Measurements from ENCODE around the gene RASA4B. TPM values are rescaled to one million over a fixed set of nuclear protein-coding genes. Genes with fewer than 3 reads are reported as not detected.

Gene RASA4B
- total RNA-seq, 1 donor from 2014 or later, result 2.3 TPM

DNA sequence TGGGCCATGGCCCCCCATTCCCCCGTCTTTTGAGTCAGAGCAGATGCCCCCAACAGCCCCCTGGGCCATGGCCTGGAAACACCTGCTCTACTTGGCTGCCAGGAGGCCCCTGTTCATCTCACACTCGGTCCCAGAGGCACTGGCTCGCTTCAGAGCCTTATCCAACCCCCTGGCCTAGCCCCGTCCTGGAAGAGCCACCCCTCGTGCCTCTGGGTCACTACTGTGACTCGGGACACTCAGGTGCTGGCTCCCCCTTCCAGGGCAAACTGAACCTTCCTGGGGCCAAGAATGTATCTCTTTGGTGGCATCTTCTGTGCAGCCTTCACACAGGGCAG lies 45.8 kb downstream of the RASA4B start:
- no peak for DNase-seq (ENCODE audit: low read depth)
- no peak for TF ChIP-seq CTCF (conservative IDR thresholded peaks at IDR 0.05; ENCODE audit: low read depth, low read length)
- H3K4me3 ChIP-seq (ENCODE audit: low read depth, low read length), result no peak overlapping the region

DNA sequence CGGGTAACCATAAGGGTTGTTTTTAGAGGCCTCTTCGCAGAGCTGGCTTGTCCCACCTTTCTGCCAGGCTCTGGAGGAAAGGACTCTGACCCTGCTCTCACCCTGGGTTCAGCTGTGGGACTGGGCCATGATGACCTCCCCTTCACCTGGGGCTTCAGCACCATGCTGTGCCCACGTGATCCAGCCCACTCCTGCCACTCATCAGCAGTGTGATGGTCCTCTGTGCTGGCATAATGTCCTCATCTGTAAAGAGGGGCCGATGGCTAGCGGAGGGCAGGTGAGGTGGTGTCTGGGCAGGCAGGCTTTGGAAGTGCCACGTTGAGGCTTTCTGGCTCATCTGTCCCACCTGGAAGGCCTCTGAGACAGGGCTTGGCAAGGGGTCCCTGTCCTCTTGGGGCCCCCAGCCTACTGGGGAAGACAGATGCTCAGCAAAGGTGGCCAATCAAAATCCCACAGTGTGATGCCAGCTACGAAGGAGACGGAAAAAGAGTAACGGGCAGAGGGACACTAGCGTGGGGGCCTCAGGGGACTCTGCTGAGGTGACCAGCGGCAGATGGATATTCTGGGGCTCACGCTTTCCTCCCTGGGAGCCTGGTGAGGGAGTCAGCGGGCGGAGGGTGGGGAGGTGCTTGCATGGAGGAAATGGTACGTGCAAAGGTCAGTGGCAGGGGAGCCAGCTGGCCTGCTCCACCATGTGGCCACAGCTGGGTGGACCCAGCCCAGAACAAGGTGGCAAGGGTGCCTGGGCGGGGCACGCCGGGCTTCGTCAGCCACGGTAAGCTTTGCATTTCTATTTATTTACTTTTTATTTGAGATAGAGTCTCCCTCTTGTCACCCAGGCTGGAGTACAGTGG lies 47.4 kb downstream of the RASA4B start:
- no peak overlapping the region for H3K4me3 ChIP-seq (ENCODE audit: low read depth, low read length)
- DNase-seq (ENCODE audit: low read depth), result no peak
- TF ChIP-seq CTCF (conservative IDR thresholded peaks at IDR 0.05; ENCODE audit: low read depth, low read length), result no peak

DNA sequence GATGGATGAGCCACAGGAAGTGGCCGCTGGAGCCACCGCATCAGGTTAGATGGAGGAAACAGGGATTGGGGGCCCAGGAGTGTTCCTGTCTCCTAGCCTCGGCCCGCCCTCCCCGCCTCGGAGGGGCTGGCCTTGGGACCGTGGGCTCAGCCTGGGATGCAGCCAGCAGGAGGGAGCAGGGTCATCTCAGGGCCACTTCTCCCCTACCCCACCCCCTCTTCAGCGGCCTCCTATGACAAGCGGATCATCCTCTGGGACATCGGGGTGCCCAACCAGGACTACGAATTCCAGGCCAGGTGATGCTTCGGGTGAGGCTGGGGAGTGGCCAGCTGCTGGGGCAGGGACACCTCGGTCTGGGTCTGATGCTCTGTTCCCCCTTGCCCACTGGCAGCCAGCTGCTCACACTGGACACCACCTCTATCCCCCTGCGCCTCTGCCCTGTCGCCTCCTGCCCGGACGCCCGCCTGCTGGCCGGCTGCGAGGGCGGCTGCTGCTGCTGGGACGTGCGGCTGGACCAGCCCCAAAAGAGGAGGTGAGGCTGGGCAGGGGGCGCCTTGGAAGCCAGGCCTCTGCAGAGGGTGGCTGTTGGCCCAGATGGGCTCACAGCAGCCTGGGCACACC lies 48.1 kb downstream of the RASA4B start:
- TF ChIP-seq CTCF (conservative IDR thresholded peaks at IDR 0.05; ENCODE audit: low read depth, low read length), result no peak
- H3K4me3 ChIP-seq (ENCODE audit: low read depth, low read length), result no peak overlapping the region

GRCh38 chr7:102468478-102469350 lies 48.9 kb downstream of the RASA4B start:
- TF ChIP-seq CTCF (conservative IDR thresholded peaks at IDR 0.05; ENCODE audit: low read depth, low read length), result no peak

More for the DNA sequence above, 48.1 kb downstream of the RASA4B start:
- no peak for DNase-seq (ENCODE audit: low read depth)

GRCh38 chr7:102467581-102468477 lies 49.7 kb downstream of the RASA4B start:
- TF ChIP-seq CTCF (conservative IDR thresholded peaks at IDR 0.05; ENCODE audit: low read depth, low read length), result no peak
- no peak overlapping the region for H3K4me3 ChIP-seq (ENCODE audit: low read depth, low read length)
- DNase-seq (ENCODE audit: low read depth), result no peak

More at GRCh38 chr7:102468478-102469350, 48.9 kb downstream of the RASA4B start:
- H3K4me3 ChIP-seq (ENCODE audit: low read depth, low read length), result no peak overlapping the region
- DNase-seq (ENCODE audit: low read depth), result no peak

- no peak overlapping the region for H3K4me3 ChIP-seq (ENCODE audit: low read depth, low read length)
- no peak for TF ChIP-seq CTCF (conservative IDR thresholded peaks at IDR 0.05; ENCODE audit: low read depth, low read length)
- DNase-seq (ENCODE audit: low read depth), result no peak
Observed at GRCh38 chr7:102466097-102466496, 51.5 kb downstream of the RASA4B start.
